ENCODE data around the gene C2orf49.

Gene C2orf49

DNA sequence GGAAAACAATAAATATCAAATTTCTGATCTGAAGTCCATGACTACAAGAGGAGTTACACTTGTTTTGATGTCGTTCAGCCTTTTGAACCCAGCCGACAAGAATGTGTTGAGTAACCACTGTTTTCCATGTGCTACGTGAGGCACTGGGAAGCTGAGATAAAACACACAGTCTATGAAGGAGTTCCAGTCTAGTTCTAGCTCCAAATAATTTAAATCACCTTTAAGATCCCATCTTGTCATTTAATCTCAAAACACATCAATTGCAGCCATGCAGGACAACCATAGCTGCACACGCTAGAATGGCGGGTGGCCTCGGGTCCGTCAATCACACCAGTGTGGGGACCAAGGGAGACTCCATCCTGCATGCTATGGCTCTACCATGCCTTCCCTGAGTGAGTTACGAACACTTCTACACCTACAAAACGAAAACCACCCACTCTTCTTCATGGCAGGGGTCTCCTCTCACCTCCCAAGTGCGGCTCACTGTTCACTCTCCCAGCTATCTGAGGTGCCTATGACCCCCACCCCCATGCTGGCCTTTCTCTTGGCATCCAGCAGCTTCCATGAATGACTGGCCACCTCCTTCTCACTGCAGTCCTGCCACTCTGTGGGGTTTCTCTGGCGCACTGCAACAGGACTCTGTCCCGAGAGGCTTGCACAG, 57.7 kb downstream of the C2orf49 start:
- Histone ChIP-seq H3K36me3 (ENCODE audit: control insufficient read depth, insufficient read depth, low read length) (no peaks in the 10 kb centered on the region), H3K4me3 (replicated peaks; ENCODE audit: low read depth, low read length) (no peak overlapping the region)
- no peak for DNase-seq (ENCODE audit: extremely low read depth, insufficient read length)

DNA sequence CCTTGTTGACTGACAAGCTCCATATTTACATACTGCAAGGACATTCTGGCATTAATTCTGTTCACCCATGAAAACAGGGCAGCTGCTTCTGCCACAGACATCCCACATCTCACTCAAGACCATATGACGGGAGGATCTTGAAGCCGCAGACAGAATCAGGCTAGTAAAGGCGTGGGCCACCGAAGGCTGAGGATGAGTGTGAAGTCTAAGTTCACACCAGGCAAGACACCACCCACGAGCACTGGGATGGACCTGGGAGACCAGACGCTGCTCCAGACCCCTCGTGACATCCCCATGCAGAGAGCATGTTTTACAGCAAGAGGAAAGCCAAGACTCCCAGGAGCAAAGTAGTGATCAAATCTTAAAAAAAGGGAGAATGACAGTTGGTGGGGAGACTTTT, 58.4 kb downstream of the C2orf49 start:
- TF ChIP-seq, protein P1, sequence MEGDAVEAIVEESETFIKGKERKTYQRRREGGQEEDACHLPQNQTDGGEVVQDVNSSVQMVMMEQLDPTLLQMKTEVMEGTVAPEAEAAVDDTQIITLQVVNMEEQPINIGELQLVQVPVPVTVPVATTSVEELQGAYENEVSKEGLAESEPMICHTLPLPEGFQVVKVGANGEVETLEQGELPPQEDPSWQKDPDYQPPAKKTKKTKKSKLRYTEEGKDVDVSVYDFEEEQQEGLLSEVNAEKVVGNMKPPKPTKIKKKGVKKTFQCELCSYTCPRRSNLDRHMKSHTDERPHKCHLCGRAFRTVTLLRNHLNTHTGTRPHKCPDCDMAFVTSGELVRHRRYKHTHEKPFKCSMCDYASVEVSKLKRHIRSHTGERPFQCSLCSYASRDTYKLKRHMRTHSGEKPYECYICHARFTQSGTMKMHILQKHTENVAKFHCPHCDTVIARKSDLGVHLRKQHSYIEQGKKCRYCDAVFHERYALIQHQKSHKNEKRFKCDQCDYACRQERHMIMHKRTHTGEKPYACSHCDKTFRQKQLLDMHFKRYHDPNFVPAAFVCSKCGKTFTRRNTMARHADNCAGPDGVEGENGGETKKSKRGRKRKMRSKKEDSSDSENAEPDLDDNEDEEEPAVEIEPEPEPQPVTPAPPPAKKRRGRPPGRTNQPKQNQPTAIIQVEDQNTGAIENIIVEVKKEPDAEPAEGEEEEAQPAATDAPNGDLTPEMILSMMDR (IDR thresholded peaks at IDR 0.05; ENCODE audit: insufficient read depth, low read length, poor library complexity, severe bottlenecking), result no peak
- H3K36me3 ChIP-seq (ENCODE audit: control insufficient read depth, insufficient read depth, low read length), result no peaks in the 10 kb centered on the region
- H3K27me3 ChIP-seq (replicated peaks; ENCODE audit: control insufficient read depth, insufficient read depth, low read length), result no peaks in the 10 kb centered on the region; the same call in none of the 2 replicates
- no peak for DNase-seq (ENCODE audit: extremely low read depth, insufficient read length)
- H3K4me3 ChIP-seq (replicated peaks; ENCODE audit: low read depth, low read length), result no peak overlapping the region

More for the DNA sequence above, 57.7 kb downstream of the C2orf49 start:
- H3K27me3 ChIP-seq (replicated peaks; ENCODE audit: control insufficient read depth, insufficient read depth, low read length), result no peaks in the 10 kb centered on the region; the same call in none of the 2 replicates
- TF ChIP-seq, protein P1 (IDR thresholded peaks at IDR 0.05; ENCODE audit: insufficient read depth, low read length, poor library complexity, severe bottlenecking), result no peak

DNA sequence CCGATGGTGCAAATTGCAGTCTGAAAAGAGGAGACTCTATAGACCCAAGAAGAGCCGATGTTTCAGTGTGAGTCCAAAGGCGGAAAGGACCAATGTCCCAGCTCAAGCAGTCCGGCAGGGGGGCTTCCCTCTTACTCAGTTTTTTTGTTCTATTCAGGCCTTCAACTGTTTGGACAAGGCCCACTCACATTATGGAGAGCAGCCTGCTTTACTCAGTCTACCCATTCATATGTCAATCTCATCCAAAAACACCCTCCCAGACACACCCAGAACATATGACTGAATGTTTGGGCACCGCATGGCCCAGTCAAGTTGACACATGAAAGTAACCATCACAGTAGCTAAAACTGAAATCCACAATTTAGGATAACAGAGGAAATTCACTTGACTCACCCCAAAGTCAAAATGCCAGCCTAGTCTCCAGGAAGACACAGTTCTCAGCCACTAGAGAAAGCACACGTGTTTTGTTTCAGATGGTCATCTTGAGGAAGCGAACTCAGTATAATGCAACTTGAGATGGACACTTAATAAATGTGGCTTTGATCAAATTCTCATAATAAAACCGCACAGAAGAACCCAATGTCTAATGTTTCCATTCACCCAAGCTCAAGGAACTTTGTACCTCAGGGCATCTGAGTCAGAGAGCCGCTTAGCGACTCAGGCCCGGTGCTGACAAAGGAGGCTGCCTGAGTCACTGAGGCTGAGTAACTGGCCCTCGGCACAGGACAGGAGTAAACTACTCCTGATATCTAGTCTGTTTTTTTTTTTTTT, 59.1 kb downstream of the C2orf49 start:
- no peaks in the 10 kb centered on the region for H3K36me3 ChIP-seq (ENCODE audit: control insufficient read depth, insufficient read depth, low read length)
- TF ChIP-seq, protein P1 (IDR thresholded peaks at IDR 0.05; ENCODE audit: insufficient read depth, low read length, poor library complexity, severe bottlenecking), result no peak
- H3K27me3 ChIP-seq (replicated peaks; ENCODE audit: control insufficient read depth, insufficient read depth, low read length), result no peaks in the 10 kb centered on the region; the same call in none of the 2 replicates
- no peak overlapping the region for H3K4me3 ChIP-seq (replicated peaks; ENCODE audit: low read depth, low read length)
- no peak for DNase-seq (ENCODE audit: extremely low read depth, insufficient read length)

DNA sequence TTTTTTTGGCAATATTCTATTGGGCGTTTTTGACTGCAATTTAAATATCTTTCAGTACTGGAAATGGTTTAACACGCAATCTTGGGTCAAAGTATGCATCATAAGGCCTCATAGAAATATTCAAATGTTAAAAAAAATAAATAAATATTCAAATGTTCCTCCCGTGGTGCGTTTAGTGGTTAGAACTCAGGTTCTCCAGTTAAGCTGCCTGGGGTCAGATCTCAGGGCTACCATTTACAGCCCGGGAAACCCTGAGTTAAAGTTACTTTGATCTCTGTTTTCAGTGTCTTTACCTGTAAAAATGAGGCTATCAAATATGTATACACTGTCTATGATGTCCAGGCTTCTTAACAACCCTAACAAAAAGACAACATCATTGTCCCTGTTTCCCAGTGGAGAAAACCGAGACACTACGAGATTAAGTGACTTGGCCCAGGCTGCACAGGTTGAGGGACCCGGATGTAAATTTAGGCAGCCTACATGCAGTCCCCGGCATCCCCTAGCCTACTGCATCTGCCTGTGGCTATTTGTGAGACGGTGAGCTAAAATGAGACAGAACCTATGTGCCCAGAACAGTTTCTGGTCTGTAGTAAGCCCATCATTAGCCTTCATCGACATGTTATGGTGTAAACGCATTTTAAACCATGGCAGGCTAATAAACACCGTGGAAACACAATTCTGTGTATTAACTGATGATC, 59.8 kb downstream of the C2orf49 start:
- H3K27me3 ChIP-seq (replicated peaks; ENCODE audit: control insufficient read depth, insufficient read depth, low read length), result no peaks in the 10 kb centered on the region; the same call in 1 of the 2 replicates
- no peak overlapping the region for H3K4me3 ChIP-seq (replicated peaks; ENCODE audit: low read depth, low read length)
- TF ChIP-seq, protein P1 (IDR thresholded peaks at IDR 0.05; ENCODE audit: insufficient read depth, low read length, poor library complexity, severe bottlenecking), result no peak
- H3K36me3 ChIP-seq (ENCODE audit: control insufficient read depth, insufficient read depth, low read length), result no peaks in the 10 kb centered on the region
- no peak for DNase-seq (ENCODE audit: extremely low read depth, insufficient read length)

DNA sequence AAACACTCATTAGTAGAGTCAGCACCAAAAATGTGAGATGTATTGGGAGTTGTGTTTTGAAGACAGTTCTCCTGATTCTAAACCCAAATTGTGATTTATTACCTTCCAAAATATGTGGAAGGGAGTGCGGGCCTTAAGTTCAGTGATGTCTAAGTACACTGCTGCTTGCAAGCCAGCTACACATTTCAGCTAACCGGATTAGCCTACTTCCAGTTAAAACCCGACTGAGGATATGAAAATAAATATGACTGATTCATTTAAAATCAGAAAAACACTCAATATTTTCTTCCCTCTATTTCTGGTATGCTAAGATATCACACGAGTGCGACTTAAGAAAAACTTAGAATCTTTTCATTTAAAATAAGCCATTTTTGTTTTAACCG, 60.6 kb downstream of the C2orf49 start:
- Histone ChIP-seq H3K36me3 (ENCODE audit: control insufficient read depth, insufficient read depth, low read length) (no peaks in the 10 kb centered on the region), H3K4me3 (replicated peaks; ENCODE audit: low read depth, low read length) (no peak overlapping the region), H3K27me3 (replicated peaks; ENCODE audit: control insufficient read depth, insufficient read depth, low read length) (no peaks in the 10 kb centered on the region; the same call in 1 of the 2 replicates)
- no peak for DNase-seq (ENCODE audit: extremely low read depth, insufficient read length)
- TF ChIP-seq, protein P1 (IDR thresholded peaks at IDR 0.05; ENCODE audit: insufficient read depth, low read length, poor library complexity, severe bottlenecking), result no peak

Measured in GM06990 (cell line).